Prostate gland (tissue), 2 donors: ENCODE results near the gene WNT11.

Source experiments
- CTCF ChIP-seq, 4 experiments: fragments of 200-600 bp in 2 of 4; fragments of 450-650 bp in 2 of 4; sonication (generic) in 2 of 4; IDR thresholded peaks; 1 replicate in 3 of 4; 2 replicates in 1 of 4; pipeline ENCODE4 v1.5.1; 2016 to 2019; ENCODE audit warnings: antibody characterized with exemption in 4 of 4, mild to moderate bottlenecking in 2 of 4, moderate library complexity in 2 of 4
- POLR2AphosphoS5 ChIP-seq: sonication (generic); formaldehyde crosslinking; IDR thresholded peaks from one replicate; pipeline ENCODE4 v1.6.1; 2017; ENCODE audit warnings: antibody characterized with exemption

GRCh38 chr11:76179147-76179546, 27.2 kb downstream of the WNT11 start:
- TF ChIP-seq CTCF (IDR thresholded peaks at IDR 0.05) (no peak), POLR2AphosphoS5 (no peak)
